Tibial artery (tissue), 4 donors: ENCODE measurements around the gene NEK7.
"Not testable (repeated sequence)": the region's sequence is repeated elsewhere in the genome, so short reads cannot be mapped to it uniquely, and the experiment has no call there.

Experiments used
- DNase-seq, 2 donors: peaks; one replicate each; pipeline ENCODE4 v3.0.0-alpha.2; 2019
- H3K27ac ChIP-seq, 2 donors: fragments of 200-600 bp; sonication (generic) in 1 of 2; 1 replicate in 1 of 2; 2 replicates in 1 of 2; pipeline ENCODE4 v1.5.1; 2018 to 2019; ENCODE audit warnings: mild to moderate bottlenecking in 1 of 2
- H3K27me3 ChIP-seq, 2 donors: fragments of 200-600 bp; sonication (generic) in 1 of 2; one replicate each; pipeline versions ENCODE4 v1.5.1 to v1.6.0; 2016 to 2019
- H3K36me3 ChIP-seq, 3 donors: fragments of 200-600 bp; sonication (generic) in 2 of 3; one replicate each; pipeline ENCODE4 v1.5.1; 2016 to 2019; ENCODE audit warnings: mild to moderate bottlenecking in 2 of 3
- H3K4me1 ChIP-seq, 4 donors: fragments of 200-600 bp; sonication (generic) in 2 of 4; 1 replicate in 3 of 4; 2 replicates in 1 of 4; pipeline ENCODE4 v1.5.1; 2016 to 2019
- H3K4me3 ChIP-seq, 2 donors: fragments of 200-600 bp; sonication (generic) in 1 of 2; 1 replicate in 1 of 2; 2 replicates in 1 of 2; pipeline ENCODE4 v1.5.1; 2018 to 2019; ENCODE audit warnings: mild to moderate bottlenecking in 2 of 2
- H3K9me3 ChIP-seq, 3 donors: fragments of 200-600 bp; sonication (generic) in 1 of 3; one replicate each; pipeline ENCODE4 v1.5.1; 2016 to 2019
- CTCF ChIP-seq, 2 experiments: fragments of 200-600 bp in 1 of 2; fragments of 450-650 bp in 1 of 2; IDR thresholded peaks; one replicate each; pipeline ENCODE4 v1.5.1; 2017 to 2019; ENCODE audit warnings: antibody characterized with exemption in 2 of 2, mild to moderate bottlenecking in 1 of 2, moderate library complexity in 1 of 2
- intact Hi-C: fragments of 100-400 bp; cut with DNase I; formaldehyde crosslinking; loops from one replicate; pipeline ENCODE4 v1.15.0; 2023; ENCODE audit warnings: low total_unique reads

NEK7 gene

GRCh38 chr1:198128533-198128932 is 28.3 kb upstream of the NEK7 start:
- Histone ChIP-seq H3K9me3 (no peaks in the 10 kb centered on the region), H3K27ac (no peak overlapping the region), H3K4me3 (no peak overlapping the region), H3K27me3 (no peaks in the 10 kb centered on the region), H3K4me1 (peaks cover 0 to 37% (median 7%) of the 10 kb centered on the region in 4 donors), H3K36me3 (no peaks in the 10 kb centered on the region)
- no peak for DNase-seq
- TF ChIP-seq CTCF (IDR thresholded peaks at IDR 0.05) = no peak
- intact Hi-C loops = no loop called here

- H3K4me3 ChIP-seq, H3K27me3 ChIP-seq, H3K9me3 ChIP-seq, intact Hi-C loops, H3K36me3 ChIP-seq, H3K27ac ChIP-seq, DNase-seq: not testable (repeated sequence)
- peaks cover 0 to 24% (median 5%) of the 10 kb centered on the region in 4 donors for H3K4me1 ChIP-seq
Measured at GRCh38 chr1:198130053-198130452, 26.7 kb upstream of the NEK7 start.

- no peak for TF ChIP-seq CTCF (IDR thresholded peaks at IDR 0.05)
- Histone ChIP-seq H3K27me3 (no peaks in the 10 kb centered on the region), H3K27ac (no peak overlapping the region), H3K4me3 (no peak overlapping the region), H3K9me3 (no peaks in the 10 kb centered on the region), H3K4me1 (peaks cover 0 to 2% (median 0%) of the 10 kb centered on the region in 4 donors), H3K36me3 (no peaks in the 10 kb centered on the region)
- no peak for DNase-seq
- intact Hi-C loops = no loop called here
Measured at GRCh38 chr1:198132060-198132781, 24.6 kb upstream of the NEK7 start.

- no peak overlapping the region for H3K27ac ChIP-seq
- no peak overlapping the region for H3K4me3 ChIP-seq
- no peaks in the 10 kb centered on the region for H3K27me3 ChIP-seq
- intact Hi-C loops = no loop called here
- no peaks in the 10 kb centered on the region for H3K36me3 ChIP-seq
- no peaks in the 10 kb centered on the region for H3K9me3 ChIP-seq
- DNase-seq = no peak
- TF ChIP-seq CTCF (IDR thresholded peaks at IDR 0.05) = no peak
- H3K4me1 ChIP-seq = no peaks in the 10 kb centered on the region
Measured at GRCh38 chr1:198134252-198134651, 22.5 kb upstream of the NEK7 start.

- H3K27ac ChIP-seq = no peak overlapping the region
- no peak overlapping the region for H3K4me3 ChIP-seq
- no peaks in the 10 kb centered on the region for H3K27me3 ChIP-seq
- H3K36me3 ChIP-seq = no peaks in the 10 kb centered on the region
- H3K9me3 ChIP-seq = no peaks in the 10 kb centered on the region
- DNase-seq = no peak
- no peaks in the 10 kb centered on the region for H3K4me1 ChIP-seq
- TF ChIP-seq CTCF (IDR thresholded peaks at IDR 0.05) = no peak
- intact Hi-C loops = no loop called here
Measured at GRCh38 chr1:198135366-198135765, 21.4 kb upstream of the NEK7 start.

- no peaks in the 10 kb centered on the region for H3K9me3 ChIP-seq
- no peaks in the 10 kb centered on the region for H3K4me1 ChIP-seq
- no peaks in the 10 kb centered on the region for H3K27me3 ChIP-seq
- DNase-seq = no peak
- TF ChIP-seq CTCF (IDR thresholded peaks at IDR 0.05) = no peak
- intact Hi-C loops = no loop called here
- no peaks in the 10 kb centered on the region for H3K36me3 ChIP-seq
- H3K27ac ChIP-seq = no peak overlapping the region
- H3K4me3 ChIP-seq = no peak overlapping the region
Measured at GRCh38 chr1:198141668-198142351, 15.0 kb upstream of the NEK7 start.
